Ishikawa (cell line): ENCODE data around the gene SHH.

Experiments used
- CEBPB ChIP-seq: IDR thresholded peaks from 2 replicates; pipeline ENCODE4 v1.6.1; 2012
- CREB1 ChIP-seq: IDR thresholded peaks from 2 replicates; pipeline ENCODE4 v1.6.1; 2012; ENCODE audit warnings: low read depth
- EGR1 ChIP-seq: IDR thresholded peaks from 2 replicates; pipeline ENCODE4 v1.6.1; 2012
- EP300 ChIP-seq: IDR thresholded peaks from 2 replicates; pipeline ENCODE4 v1.6.1; 2012; ENCODE audit warnings: borderline replicate concordance
- FOXM1 ChIP-seq: IDR thresholded peaks from 2 replicates; pipeline ENCODE4 v1.6.1; 2012; ENCODE audit warnings: low read depth, borderline replicate concordance
- MAX ChIP-seq: IDR thresholded peaks from 2 replicates; pipeline ENCODE4 v1.6.1; 2012
- NFIC ChIP-seq: IDR thresholded peaks from 2 replicates; pipeline ENCODE4 v1.6.1; 2012
- RAD21 ChIP-seq: IDR thresholded peaks from 2 replicates; pipeline ENCODE4 v1.6.1; 2012; ENCODE audit warnings: low read depth
- REST ChIP-seq: IDR thresholded peaks from 2 replicates; pipeline ENCODE4 v1.6.1; 2012; ENCODE audit warnings: low read depth, mild to moderate bottlenecking
- TAF1 ChIP-seq: IDR thresholded peaks from 2 replicates; pipeline ENCODE4 v1.6.1; 2012; ENCODE audit warnings: low read depth, mild to moderate bottlenecking
- TCF12 ChIP-seq: IDR thresholded peaks from 2 replicates; pipeline ENCODE4 v1.6.1; 2012; ENCODE audit warnings: low read depth
- TEAD4 ChIP-seq: IDR thresholded peaks from 2 replicates; pipeline ENCODE4 v1.6.1; 2012
- USF1 ChIP-seq: IDR thresholded peaks from 2 replicates; pipeline ENCODE4 v1.6.1; 2012
- YY1 ChIP-seq: IDR thresholded peaks from 2 replicates; pipeline ENCODE4 v1.6.1; 2012; ENCODE audit warnings: low read depth
- ZBTB7A ChIP-seq: IDR thresholded peaks from 2 replicates; pipeline ENCODE4 v1.6.1; 2012; ENCODE audit warnings: low read depth

SHH gene

GRCh38 chr7:155791836-155792235, 20.4 kb downstream of the SHH start:
- TF ChIP-seq RAD21 (no peak), CREB1 (no peak), REST (no peak), USF1 (no peak), MAX (no peak), YY1 (no peak), EGR1 (no peak), FOXM1 (no peak), EP300 (no peak), TCF12 (no peak)

- no peak for TF ChIP-seq YY1
- TF ChIP-seq EP300: no peak
- no peak for TF ChIP-seq EGR1
- no peak for TF ChIP-seq USF1
- TF ChIP-seq CREB1: no peak
- no peak for TF ChIP-seq FOXM1
- no peak for TF ChIP-seq TCF12
- no peak for TF ChIP-seq CEBPB
- TF ChIP-seq RAD21: no peak
- no peak for TF ChIP-seq ZBTB7A
- no peak for TF ChIP-seq TEAD4
- no peak for TF ChIP-seq NFIC
- TF ChIP-seq TAF1: no peak
- no peak for TF ChIP-seq REST
- no peak for TF ChIP-seq MAX
These were observed 21.0 kb downstream of the SHH start for GRCh38 chr7:155791214-155791737.

- TF ChIP-seq RAD21 (no peak), MAX (no peak), NFIC (no peak), YY1 (no peak), ZBTB7A (no peak), EP300 (no peak), EGR1 (no peak), USF1 (no peak), REST (no peak), CREB1 (no peak), TEAD4 (no peak), TAF1 (no peak), FOXM1 (no peak), TCF12 (no peak)
These were observed 21.6 kb downstream of the SHH start for GRCh38 chr7:155790666-155791065.

GRCh38 chr7:155789001-155789725, 23.1 kb downstream of the SHH start:
- TF ChIP-seq EGR1: no peak
- TF ChIP-seq EP300: no peak
- no peak for TF ChIP-seq TEAD4
- no peak for TF ChIP-seq REST
- TF ChIP-seq CREB1: no peak
- no peak for TF ChIP-seq YY1
- no peak for TF ChIP-seq USF1
- TF ChIP-seq NFIC: no peak
- no peak for TF ChIP-seq TCF12
- TF ChIP-seq ZBTB7A: no peak
- no peak for TF ChIP-seq MAX
- TF ChIP-seq RAD21: no peak
- no peak for TF ChIP-seq CEBPB
- TF ChIP-seq TAF1: no peak
- no peak for TF ChIP-seq FOXM1
